Neural cell (in vitro differentiated cells): ENCODE data around the gene ZNF772.
"Not testable (repeated sequence)": the region's sequence is repeated elsewhere in the genome, so short reads cannot be mapped to it uniquely, and the experiment has no call there.

Experiments used
- EP300 ChIP-seq: fragments of 450-650 bp; conservative IDR thresholded peaks from 2 replicates; pipeline ENCODE4 v1.6.1; 2014; ENCODE audit warnings: antibody characterized with exemption, mild to moderate bottlenecking, moderate library complexity; ENCODE audit not compliant: poor library complexity, severe bottlenecking
- EZH2 ChIP-seq: fragments of 200-600, 300-800 bp; shearing (Covaris generic), sonication (generic); IDR thresholded peaks from 2 replicates; pipeline ENCODE4 v1.6.1; 2014; ENCODE audit warnings: antibody characterized with exemption, low read length, borderline replicate concordance, mild to moderate bottlenecking; ENCODE audit not compliant: insufficient read depth, poor library complexity, severe bottlenecking
- TAF1 ChIP-seq: IDR thresholded peaks from 2 replicates; pipeline ENCODE4 v1.6.1; 2012; ENCODE audit warnings: low read depth
- TF ChIP-seq, protein P1 (sequence below): fragments of 450-650 bp; IDR thresholded peaks from 2 replicates; pipeline ENCODE4 v1.5.1; 2014; ENCODE audit warnings: antibody characterized with exemption, mild to moderate bottlenecking, moderate library complexity; ENCODE audit not compliant: poor library complexity, severe bottlenecking

DNA sequence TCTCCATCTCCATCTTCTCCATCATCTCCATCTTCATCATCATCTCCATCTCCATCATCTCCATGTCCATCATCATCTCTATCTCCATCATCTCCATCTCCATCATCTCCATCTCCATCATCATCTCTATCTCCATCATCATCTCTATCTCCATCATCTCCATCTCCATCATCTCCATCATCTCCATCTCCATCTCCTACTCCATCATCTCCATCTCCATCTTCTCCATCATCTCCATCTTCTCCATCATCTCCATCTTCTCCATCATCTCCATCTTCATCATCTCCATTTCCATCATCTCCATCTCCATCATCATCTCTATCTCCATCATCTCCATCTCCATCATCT, 21.9 kb upstream of the ZNF772 start:
- TF ChIP-seq, protein P1, sequence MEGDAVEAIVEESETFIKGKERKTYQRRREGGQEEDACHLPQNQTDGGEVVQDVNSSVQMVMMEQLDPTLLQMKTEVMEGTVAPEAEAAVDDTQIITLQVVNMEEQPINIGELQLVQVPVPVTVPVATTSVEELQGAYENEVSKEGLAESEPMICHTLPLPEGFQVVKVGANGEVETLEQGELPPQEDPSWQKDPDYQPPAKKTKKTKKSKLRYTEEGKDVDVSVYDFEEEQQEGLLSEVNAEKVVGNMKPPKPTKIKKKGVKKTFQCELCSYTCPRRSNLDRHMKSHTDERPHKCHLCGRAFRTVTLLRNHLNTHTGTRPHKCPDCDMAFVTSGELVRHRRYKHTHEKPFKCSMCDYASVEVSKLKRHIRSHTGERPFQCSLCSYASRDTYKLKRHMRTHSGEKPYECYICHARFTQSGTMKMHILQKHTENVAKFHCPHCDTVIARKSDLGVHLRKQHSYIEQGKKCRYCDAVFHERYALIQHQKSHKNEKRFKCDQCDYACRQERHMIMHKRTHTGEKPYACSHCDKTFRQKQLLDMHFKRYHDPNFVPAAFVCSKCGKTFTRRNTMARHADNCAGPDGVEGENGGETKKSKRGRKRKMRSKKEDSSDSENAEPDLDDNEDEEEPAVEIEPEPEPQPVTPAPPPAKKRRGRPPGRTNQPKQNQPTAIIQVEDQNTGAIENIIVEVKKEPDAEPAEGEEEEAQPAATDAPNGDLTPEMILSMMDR = not testable (repeated sequence)
- not testable (repeated sequence) for TF ChIP-seq EP300, TAF1, EZH2
